Parathyroid adenoma (tissue), 2 donors: Measurements from ENCODE around the gene RCE1.

Experiments used
- H2AFZ ChIP-seq: fragments of 300-600 bp; sonication (generic); one replicate; pipeline ENCODE4 v1.7.0; 2017; ENCODE audit warnings: antibody characterized with exemption, mild to moderate bottlenecking
- H3K27ac ChIP-seq: fragments of 300-600 bp; sonication (generic); one replicate; pipeline ENCODE4 v1.7.0; 2017
- H3K27me3 ChIP-seq: fragments of 300-600 bp; sonication (generic); one replicate; pipeline ENCODE4 v1.7.0; 2017; ENCODE audit warnings: low read length; ENCODE audit not compliant: control insufficient read depth, insufficient read depth
- H3K36me3 ChIP-seq: fragments of 300-600 bp; sonication (generic); one replicate; pipeline ENCODE4 v1.7.0; 2017; ENCODE audit warnings: low read length; ENCODE audit not compliant: control insufficient read depth, insufficient read depth
- H3K4me1 ChIP-seq: fragments of 300-600 bp; sonication (generic); one replicate; pipeline ENCODE4 v1.7.0; 2017; ENCODE audit warnings: control low read depth
- H3K4me2 ChIP-seq: fragments of 300-600 bp; sonication (generic); one replicate; pipeline ENCODE4 v1.7.0; 2017; ENCODE audit warnings: low read length
- H3K4me3 ChIP-seq: fragments of 300-600 bp; sonication (generic); one replicate; pipeline ENCODE4 v1.7.0; 2017; ENCODE audit warnings: low read depth, low read length
- H3K79me2 ChIP-seq: fragments of 300-600 bp; sonication (generic); one replicate; pipeline ENCODE4 v1.7.0; 2017; ENCODE audit warnings: control low read depth
- H3K9ac ChIP-seq: fragments of 300-600 bp; sonication (generic); one replicate; pipeline ENCODE4 v1.7.0; 2017; ENCODE audit warnings: mild to moderate bottlenecking
- H3K9me3 ChIP-seq: fragments of 300-600 bp; sonication (generic); one replicate; pipeline ENCODE4 v1.7.0; 2017; ENCODE audit warnings: low read length; ENCODE audit not compliant: control insufficient read depth
- TF ChIP-seq, protein P1 (sequence below): fragments of 300-600 bp; sonication (generic); IDR thresholded peaks from one replicate; pipeline ENCODE4 v1.7.0; 2017; ENCODE audit warnings: antibody characterized with exemption, mild to moderate bottlenecking
- donor health status: primary hyperparathyroidism.

Gene RCE1

DNA sequence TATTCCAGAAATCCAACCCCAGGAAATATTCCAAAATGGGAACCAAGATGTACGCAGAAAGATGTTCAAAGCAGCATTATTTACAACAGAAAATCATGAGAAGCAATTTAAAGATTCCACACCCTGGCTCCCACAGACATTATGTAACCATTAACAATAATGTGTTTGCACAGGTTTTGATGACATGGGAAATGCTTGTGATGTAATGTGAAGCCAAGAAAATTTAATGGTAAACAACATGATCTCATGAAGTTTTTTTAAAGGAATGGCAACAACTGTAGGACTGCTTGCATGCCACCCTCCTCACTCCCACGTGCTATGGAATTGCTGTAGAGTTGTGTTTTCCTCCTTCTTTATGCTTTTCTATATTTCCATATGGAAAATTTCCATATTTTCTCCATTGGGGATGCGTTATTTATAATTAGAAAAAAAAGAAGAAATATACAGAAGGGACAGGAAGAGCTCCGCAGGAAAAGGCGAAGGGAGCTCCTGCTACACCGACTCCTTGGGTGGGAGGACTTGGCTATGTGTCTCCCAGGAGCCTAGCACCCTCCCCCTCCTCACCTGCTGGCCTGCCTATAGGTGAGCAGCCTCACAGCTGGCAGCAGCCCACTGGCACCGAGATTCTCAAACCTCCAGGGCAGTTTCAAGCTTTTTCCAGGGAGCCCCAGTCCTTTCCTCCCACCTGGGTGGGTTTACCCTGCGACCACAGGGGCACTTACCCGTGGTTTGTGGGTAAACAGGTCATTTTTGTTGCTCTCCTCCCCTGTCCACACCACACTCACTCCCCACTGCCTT lies 34.5 kb downstream of the RCE1 start:
- peaks cover 46% of the 10 kb centered on the region for H3K4me1 ChIP-seq
- peak overlapping the region; percentile 24 for H3K27ac ChIP-seq
- no peaks in the 10 kb centered on the region for H3K79me2 ChIP-seq
- H3K36me3 ChIP-seq = no peaks in the 10 kb centered on the region
- H3K9ac ChIP-seq = no peak overlapping the region
- H2AFZ ChIP-seq = no peak overlapping the region
- H3K4me3 ChIP-seq = no peak overlapping the region
- no peaks in the 10 kb centered on the region for H3K9me3 ChIP-seq
- no peak overlapping the region for H3K4me2 ChIP-seq
- no peaks in the 10 kb centered on the region for H3K27me3 ChIP-seq
- TF ChIP-seq, protein P1, sequence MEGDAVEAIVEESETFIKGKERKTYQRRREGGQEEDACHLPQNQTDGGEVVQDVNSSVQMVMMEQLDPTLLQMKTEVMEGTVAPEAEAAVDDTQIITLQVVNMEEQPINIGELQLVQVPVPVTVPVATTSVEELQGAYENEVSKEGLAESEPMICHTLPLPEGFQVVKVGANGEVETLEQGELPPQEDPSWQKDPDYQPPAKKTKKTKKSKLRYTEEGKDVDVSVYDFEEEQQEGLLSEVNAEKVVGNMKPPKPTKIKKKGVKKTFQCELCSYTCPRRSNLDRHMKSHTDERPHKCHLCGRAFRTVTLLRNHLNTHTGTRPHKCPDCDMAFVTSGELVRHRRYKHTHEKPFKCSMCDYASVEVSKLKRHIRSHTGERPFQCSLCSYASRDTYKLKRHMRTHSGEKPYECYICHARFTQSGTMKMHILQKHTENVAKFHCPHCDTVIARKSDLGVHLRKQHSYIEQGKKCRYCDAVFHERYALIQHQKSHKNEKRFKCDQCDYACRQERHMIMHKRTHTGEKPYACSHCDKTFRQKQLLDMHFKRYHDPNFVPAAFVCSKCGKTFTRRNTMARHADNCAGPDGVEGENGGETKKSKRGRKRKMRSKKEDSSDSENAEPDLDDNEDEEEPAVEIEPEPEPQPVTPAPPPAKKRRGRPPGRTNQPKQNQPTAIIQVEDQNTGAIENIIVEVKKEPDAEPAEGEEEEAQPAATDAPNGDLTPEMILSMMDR = no peak

DNA sequence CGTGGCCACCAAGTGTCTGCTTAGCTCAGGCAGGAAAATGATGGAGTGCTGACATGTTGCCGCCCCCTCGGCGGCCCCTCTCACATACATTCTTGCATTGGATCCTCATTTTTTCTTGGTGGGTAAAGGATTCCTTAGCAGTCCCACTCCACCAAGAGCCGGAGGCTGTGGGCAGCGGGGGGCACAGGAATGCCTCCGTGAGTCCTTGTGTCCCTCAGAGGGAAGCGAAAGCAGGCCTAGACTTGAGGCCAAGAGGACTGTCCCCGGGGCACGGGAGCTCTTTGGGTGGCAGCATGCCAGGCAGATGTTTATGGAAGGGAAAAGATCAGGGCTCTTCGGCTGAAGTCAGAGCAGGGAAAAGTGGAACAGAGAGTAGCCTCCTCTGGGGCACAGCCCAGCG lies 35.2 kb downstream of the RCE1 start:
- no peaks in the 10 kb centered on the region for H3K27me3 ChIP-seq
- no peak overlapping the region for H2AFZ ChIP-seq
- TF ChIP-seq, protein P1 = no peak
- H3K9ac ChIP-seq = no peak overlapping the region
- no peaks in the 10 kb centered on the region for H3K9me3 ChIP-seq
- H3K4me2 ChIP-seq = no peak overlapping the region
- H3K79me2 ChIP-seq = no peaks in the 10 kb centered on the region
- H3K4me3 ChIP-seq = no peak overlapping the region
- no peaks in the 10 kb centered on the region for H3K36me3 ChIP-seq
- H3K4me1 ChIP-seq = peaks cover 49% of the 10 kb centered on the region
- peak overlapping the region; percentile 24 for H3K27ac ChIP-seq

DNA sequence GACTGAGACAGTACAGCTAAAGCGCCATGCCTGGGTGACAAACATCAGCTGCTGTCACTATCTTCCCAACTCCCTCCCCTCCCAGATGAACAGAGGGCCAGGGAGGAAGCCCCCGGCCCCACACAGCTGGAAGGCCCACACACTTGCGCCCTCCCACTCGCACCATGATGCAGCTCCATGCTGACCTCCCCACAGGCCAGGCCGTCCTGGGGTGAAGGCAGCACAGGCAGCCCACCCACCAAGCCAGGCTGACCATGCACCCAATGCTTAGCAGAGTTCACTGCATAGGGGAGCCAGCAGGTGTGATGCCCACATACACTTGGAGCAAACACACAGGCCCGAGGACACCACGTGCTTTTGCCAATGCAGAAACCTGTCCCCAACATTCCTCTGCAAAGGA lies 35.8 kb downstream of the RCE1 start:
- H3K27me3 ChIP-seq = no peaks in the 10 kb centered on the region
- no peak overlapping the region for H2AFZ ChIP-seq
- no peak overlapping the region for H3K4me2 ChIP-seq
- H3K79me2 ChIP-seq = no peaks in the 10 kb centered on the region
- H3K9ac ChIP-seq = no peak overlapping the region
- H3K27ac ChIP-seq = no peak overlapping the region
- no peaks in the 10 kb centered on the region for H3K36me3 ChIP-seq
- H3K4me1 ChIP-seq = peaks cover 50% of the 10 kb centered on the region
- no peaks in the 10 kb centered on the region for H3K9me3 ChIP-seq
- TF ChIP-seq, protein P1 = no peak
- no peak overlapping the region for H3K4me3 ChIP-seq

DNA sequence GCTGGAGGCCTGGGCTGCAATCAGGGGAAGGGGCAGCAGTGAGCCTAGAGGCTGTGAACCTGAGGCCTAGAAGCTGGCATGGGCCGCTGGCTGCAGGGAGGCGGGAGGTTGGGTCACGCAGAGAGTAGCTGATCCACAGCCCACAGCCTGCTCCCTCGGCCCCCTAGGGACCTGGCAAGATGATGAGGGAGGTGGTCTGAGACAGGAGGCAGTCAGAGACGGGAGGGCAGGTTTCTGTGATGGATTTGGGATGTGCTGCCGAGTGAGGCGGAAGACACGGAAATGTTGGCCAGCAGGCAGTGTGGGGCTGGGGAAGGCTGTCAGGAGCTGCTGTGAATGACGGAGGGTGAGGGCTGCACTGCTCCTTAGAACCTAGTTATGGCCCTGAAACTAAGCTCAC lies 36.3 kb downstream of the RCE1 start:
- no peaks in the 10 kb centered on the region for H3K36me3 ChIP-seq
- TF ChIP-seq, protein P1 = no peak
- H3K27me3 ChIP-seq = no peaks in the 10 kb centered on the region
- H3K9ac ChIP-seq = no peak overlapping the region
- H2AFZ ChIP-seq = no peak overlapping the region
- peaks cover 50% of the 10 kb centered on the region for H3K4me1 ChIP-seq
- no peak overlapping the region for H3K4me3 ChIP-seq
- no peak overlapping the region for H3K4me2 ChIP-seq
- H3K27ac ChIP-seq = no peak overlapping the region
- no peaks in the 10 kb centered on the region for H3K9me3 ChIP-seq
- H3K79me2 ChIP-seq = no peaks in the 10 kb centered on the region

DNA sequence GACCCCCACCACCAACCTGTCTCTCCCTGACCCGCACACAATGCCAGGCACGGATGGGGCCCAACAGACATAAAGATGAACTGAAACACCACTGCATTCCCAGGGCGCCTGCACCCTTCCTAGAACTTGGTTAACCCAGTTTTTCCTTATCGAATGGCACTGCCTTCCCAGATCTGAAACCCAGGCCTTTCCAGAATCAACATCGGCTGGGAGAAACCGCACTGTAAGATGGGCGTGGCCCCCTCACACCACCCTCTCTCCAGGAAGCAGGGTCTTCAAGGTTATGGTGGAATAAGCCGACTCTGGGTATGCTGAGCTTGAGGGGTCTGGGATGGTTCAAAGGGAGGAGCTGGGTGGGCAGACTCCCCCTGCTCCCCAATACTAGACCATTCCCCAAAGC lies 36.8 kb downstream of the RCE1 start:
- H3K9me3 ChIP-seq = no peaks in the 10 kb centered on the region
- no peak overlapping the region for H3K9ac ChIP-seq
- no peak overlapping the region for H3K4me3 ChIP-seq
- no peak overlapping the region for H2AFZ ChIP-seq
- H3K4me2 ChIP-seq = no peak overlapping the region
- no peaks in the 10 kb centered on the region for H3K79me2 ChIP-seq
- peaks cover 50% of the 10 kb centered on the region for H3K4me1 ChIP-seq
- TF ChIP-seq, protein P1 = no peak
- no peaks in the 10 kb centered on the region for H3K27me3 ChIP-seq
- no peaks in the 10 kb centered on the region for H3K36me3 ChIP-seq
- peak overlapping the region; percentile 83 for H3K27ac ChIP-seq
